ENCODE measurements around the gene ZMYM5.
"Not testable (repeated sequence)": the region's sequence is repeated elsewhere in the genome, so short reads cannot be mapped to it uniquely, and the experiment has no call there.

ZMYM5 gene

GRCh38 chr13:19863323-19864023 lies at the start of gene ZMYM5:
TSS of gene ZMYM5 (minus strand) at chr13:19863649. CDS start at chr13:19852180, 11,469 bp downstream.
- TF ChIP-seq CTCF (conservative IDR thresholded peaks at IDR 0.05; ENCODE audit: low read length), result no peak
- H3K4me3 ChIP-seq (ENCODE audit: low read length), result peak within 1 kb of the TSS; percentile 87
- peak; percentile 100 for DNase-seq (ENCODE audit: low read depth)

DNA sequence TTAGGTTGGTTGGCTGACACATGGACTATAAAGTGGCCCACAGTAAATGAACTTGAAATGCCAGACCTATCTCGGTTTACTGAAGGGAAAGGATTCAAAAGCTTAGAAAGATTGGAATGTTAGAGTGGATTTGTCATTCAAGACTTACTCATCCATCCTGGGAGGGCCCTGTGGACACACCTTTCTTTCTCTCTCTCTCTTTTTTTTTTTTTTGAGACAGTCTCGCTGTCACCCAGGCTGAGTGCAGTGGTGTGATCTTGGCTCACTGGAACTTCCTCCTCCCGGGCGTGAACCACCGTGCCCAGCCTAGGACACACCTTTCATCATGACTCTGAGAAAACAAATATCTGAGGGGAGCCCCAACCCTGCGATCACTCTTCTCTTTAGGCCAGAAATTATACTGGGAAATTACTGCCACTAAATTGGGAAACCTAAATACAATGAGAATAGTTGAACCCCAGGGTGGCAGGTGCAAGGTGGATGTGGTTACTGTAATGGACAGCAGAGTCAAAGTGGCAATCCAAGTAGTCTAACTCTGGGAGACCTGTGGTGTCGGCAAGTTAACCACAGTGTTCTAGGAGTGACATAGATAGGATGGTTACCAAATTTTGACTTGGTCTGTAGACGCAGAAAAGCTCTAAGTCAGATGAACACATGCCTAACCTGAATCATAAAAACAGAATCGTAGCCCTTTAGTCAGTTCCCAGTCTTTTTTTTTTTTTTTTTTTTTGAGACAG lies 47.1 kb upstream of the ZMYM5 start:
- no peak for TF ChIP-seq CTCF (conservative IDR thresholded peaks at IDR 0.05; ENCODE audit: low read length)
- DNase-seq (ENCODE audit: low read depth), result peak; percentile 1
- H3K4me3 ChIP-seq (ENCODE audit: low read length), result no peak overlapping the region

DNA sequence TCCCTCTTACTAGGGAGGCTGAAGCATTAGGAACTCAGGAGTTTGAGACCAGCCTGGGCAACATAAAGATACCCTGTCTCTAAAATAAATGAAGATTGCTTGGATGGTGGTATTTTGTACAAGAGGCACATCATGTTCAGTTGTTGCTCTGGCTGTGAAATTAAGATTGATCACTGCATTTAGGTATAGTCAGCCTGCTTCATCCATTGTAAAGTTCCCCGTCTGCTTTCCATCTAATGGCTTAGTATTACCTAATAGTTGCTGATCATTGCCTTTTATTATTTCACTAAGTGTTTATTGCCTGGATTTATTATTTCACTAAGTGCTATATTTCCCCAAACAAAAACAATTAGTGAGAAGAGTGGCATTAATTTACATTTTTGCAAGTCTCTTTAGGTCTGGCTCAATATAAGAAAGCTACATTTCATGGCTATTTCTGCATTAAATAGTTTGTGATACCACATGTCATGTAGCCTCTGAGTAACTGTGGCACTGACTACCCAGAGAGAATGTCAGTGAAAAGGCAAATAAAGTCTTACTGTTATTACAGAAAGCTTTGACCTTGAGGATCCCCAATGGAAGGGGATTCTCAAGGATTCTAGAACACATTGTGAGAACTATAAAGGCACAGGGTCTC lies 45.0 kb upstream of the ZMYM5 start:
- DNase-seq (ENCODE audit: low read depth), result no peak
- no peak overlapping the region for H3K4me3 ChIP-seq (ENCODE audit: low read length)
- TF ChIP-seq CTCF (conservative IDR thresholded peaks at IDR 0.05; ENCODE audit: low read length), result no peak

DNA sequence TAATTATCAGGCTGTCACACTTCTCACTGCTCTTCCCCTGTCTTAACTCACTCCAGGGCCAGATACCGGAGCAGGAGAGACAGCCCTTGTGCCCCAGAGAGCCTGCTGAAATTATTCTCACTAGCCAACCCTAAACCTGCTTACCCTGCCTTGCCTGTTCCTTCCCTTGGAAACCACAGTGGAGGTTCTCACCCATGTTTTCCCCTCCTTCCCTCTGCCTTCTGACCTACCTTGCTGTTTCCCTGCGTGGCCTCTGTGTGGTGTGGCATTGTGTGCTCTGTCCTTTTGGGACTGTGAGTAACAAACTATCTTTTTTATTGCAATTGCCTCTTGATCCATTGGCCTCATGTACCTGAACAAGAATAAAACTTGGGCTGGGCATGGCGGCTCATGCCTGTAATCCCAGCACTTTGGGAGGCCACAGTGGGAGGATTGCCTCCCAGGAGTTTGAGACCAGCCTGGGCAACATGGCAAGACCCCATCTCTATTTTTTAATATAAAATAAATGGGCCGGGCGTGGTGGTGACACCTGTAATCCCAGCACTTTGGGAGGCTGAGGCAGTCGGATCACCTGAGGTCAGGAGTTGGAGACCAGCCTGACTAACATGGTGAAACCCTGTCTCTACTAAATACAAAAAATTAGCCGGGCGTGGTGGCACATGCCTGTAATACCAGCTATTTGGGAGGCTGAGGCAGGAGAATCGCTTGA lies 42.2 kb upstream of the ZMYM5 start:
- DNase-seq (ENCODE audit: low read depth), result not testable (repeated sequence)

DNA sequence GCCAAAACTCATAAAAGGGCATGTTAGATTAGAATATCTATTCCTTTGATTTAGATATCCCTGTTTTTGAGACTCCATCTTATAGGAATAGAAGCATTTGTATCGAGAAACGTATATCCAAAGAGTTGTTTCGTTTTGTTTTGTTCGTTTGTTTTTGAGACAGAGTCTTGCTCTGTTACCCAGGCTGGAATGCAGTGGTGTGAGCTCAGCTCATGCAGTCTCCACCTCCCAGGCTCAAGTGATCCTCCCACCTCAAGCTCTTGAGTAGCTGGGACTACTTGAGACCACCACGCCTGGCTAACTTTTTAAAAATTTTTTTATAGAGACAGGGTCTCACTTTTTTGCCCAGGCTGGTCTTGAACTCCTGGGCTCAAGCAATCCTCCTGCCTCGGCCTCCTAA lies 26.6 kb upstream of the ZMYM5 start:
- DNase-seq (ENCODE audit: low read depth), result no peak
- H3K4me3 ChIP-seq (ENCODE audit: low read length), result no peak overlapping the region
- no peak for TF ChIP-seq CTCF (conservative IDR thresholded peaks at IDR 0.05; ENCODE audit: low read length)

More for the DNA sequence above, 42.2 kb upstream of the ZMYM5 start:
- not testable (repeated sequence) for H3K4me3 ChIP-seq (ENCODE audit: low read length)

DNA sequence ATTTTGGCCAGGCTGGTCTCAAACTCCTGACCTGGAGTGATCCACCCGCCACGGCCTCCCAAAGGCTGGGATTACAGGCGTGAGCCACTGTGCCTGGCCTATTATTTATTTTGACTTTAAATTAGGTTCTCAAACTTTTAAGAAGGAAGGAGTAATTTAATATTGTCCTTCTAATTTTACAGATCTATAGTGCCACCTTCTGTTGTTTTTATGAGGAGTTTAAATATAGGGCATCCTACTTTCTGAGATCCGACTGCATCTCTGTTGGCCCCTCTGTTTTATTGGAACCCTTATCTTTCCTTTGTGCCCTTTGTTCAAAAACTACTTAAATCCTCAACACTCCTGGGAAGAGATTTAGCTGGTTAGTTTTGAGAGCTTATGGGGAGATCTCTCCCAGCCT lies 25.4 kb upstream of the ZMYM5 start:
- TF ChIP-seq CTCF (conservative IDR thresholded peaks at IDR 0.05; ENCODE audit: low read length), result peak; percentile 39
- no peak overlapping the region for H3K4me3 ChIP-seq (ENCODE audit: low read length)
- peak; percentile 22 for DNase-seq (ENCODE audit: low read depth)

DNA sequence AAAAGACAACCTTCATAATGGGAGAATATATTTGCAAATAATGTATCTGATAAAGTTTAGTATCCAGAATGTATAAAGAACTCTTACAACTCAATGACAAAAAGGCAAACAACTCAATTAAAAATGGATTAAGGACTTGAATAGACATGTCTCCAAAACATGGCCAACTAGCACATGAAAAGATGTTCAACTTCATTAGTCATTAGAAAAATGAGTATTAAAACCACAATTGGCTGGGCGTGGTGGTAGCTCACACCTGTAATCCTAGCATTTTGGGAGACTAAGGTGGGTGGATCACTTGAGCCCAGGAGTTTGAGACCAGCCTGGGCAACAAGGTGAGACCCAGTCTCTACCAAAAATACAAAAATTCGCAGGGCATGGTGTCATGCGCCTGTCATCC lies 18.8 kb upstream of the ZMYM5 start:
- no peak for TF ChIP-seq CTCF (conservative IDR thresholded peaks at IDR 0.05; ENCODE audit: low read length)

More for the DNA sequence above, 18.8 kb upstream of the ZMYM5 start:
- H3K4me3 ChIP-seq (ENCODE audit: low read length), result no peak overlapping the region
- no peak for DNase-seq (ENCODE audit: low read depth)
